ENCODE data around the gene PPP1R14D. TPM values are rescaled to one million over a fixed set of nuclear protein-coding genes. Genes with fewer than 3 reads are reported as not detected.
A peak's percentile ranks its signal among the peaks of the same experiment; 100 is the strongest.

Gene PPP1R14D
- total RNA-seq, 1 experiment from 2014 or later, result not detected

GRCh38 chr15:40782609-40783227 lies 45.8 kb downstream of the PPP1R14D start:
- peak; percentile 46 for DNase-seq (ENCODE audit: low spot score)

- DNase-seq (ENCODE audit: low spot score), result peak; percentile 78
Observed at GRCh38 chr15:40776537-40777141, 51.9 kb downstream of the PPP1R14D start.

- no peak for DNase-seq (ENCODE audit: low spot score)
Observed at GRCh38 chr15:40775740-40776536, 52.6 kb downstream of the PPP1R14D start.

DNA sequence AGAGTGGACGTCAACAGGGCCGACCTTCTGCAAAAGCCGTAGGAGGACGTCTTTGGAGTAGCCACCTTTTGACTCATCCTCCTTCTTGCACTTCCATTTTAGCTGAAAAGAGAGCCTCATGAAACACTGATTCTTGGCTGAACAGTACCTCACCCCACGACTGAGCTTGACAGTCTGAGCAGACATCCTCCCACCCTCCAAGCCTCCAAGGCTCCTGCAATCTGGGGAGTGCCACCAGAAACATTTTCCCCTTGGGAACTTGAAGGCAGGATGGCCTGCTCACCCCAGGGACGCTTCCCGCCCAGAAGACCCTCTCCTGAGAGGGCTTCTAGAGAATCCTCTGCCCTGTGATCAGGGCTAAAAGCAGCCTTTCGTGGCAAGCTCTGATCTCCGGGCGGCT lies 53.5 kb downstream of the PPP1R14D start:
- no peak for DNase-seq (ENCODE audit: low spot score)

DNA sequence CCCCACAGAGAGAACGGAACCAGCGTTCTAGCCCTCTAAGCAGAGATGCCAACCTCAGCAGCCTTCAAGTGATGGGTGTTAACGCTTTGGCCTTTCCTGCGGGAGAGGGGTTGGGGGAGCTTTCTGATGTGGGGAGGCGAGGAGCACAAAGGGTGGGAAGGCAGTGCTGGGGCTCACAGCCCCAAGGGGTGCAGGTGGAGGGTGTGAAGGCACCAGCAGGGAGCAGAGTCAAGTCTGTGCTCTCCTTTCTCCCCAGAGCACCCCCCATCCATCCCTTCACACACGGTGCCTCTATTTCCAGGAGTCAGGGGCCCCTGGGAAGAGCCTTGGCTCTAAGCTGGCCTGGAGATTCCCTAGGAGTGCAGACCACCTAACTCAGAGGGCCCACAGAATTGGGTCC lies 54.6 kb downstream of the PPP1R14D start:
- DNase-seq (ENCODE audit: low spot score), result no peak

DNA sequence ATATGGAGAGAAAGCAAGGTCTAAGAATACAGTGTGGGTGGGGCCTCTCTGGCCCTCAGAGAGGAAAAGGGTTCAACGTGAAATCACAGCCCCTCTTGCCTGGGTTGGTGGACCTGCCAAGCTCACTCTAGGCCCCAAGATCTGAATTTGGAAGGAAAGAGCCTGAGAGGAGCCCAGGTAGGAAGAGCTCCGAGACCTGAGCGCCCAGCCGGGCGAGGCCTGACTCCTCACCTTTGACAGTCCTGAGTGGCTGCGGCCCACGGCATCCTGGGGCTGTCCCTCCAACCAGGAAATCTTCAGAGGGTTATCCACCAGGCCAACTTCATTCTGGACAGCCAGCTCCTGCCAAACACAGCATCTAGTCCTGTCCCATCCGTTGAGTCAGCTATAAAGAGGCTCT lies 55.0 kb downstream of the PPP1R14D start:
- no peak for DNase-seq (ENCODE audit: low spot score)

GRCh38 chr15:40772014-40772413 lies 56.5 kb downstream of the PPP1R14D start:
- DNase-seq (ENCODE audit: low spot score), result no peak

GRCh38 chr15:40771242-40771641 lies 57.3 kb downstream of the PPP1R14D start:
- DNase-seq (ENCODE audit: low spot score), result no peak

GRCh38 chr15:40770147-40770721 lies 58.3 kb downstream of the PPP1R14D start:
- no peak for DNase-seq (ENCODE audit: low spot score)

DNA sequence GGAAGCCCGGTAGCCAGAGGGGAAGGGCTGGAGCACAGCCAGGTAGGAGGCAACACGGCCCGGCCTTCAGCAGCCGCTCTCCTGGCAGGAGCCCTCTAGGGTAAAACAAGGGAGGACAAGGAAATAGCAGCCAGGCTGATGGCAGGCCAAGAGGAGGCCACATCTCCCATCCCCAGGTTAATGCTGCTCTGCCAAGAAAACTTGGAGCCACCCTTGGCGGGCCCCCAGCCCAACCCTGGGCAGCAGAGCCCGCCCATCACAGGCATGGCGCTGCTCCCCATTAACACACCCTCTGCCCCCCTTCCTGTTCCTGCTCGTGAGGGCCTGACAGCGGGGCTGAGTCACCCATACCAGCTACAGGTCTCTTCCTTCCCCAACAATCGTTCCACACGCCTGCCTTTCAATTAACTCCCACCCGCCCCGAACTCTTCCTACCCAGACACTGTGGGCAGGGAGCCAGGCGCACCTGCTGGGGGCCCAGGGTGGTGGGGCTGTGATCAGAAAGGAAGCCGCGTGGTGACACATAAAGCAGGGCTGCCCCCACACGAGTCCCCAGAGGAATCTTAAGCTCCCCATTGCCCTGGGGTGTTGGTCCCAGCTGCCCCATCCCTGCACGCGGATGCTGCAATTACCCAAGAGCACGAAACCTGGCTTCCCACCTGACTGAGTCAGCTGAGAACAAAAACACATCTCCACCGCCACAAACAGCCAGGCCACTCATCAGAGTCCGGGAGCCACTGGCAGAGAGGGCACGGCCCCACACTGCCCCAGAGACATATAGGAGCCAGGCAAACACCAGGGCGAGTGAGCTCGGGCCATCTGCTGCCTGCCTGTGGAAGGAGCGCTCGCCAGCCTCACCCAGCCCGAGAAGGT lies 59.0 kb downstream of the PPP1R14D start, which contains the start of gene C15orf62:
C15orf62 (plus strand) TSS at position 707 of the 873 bp plus-strand sequence. CDS start 516 bp downstream, outside the sequence.
- peak; percentile 80 for DNase-seq (ENCODE audit: low spot score)

DNA sequence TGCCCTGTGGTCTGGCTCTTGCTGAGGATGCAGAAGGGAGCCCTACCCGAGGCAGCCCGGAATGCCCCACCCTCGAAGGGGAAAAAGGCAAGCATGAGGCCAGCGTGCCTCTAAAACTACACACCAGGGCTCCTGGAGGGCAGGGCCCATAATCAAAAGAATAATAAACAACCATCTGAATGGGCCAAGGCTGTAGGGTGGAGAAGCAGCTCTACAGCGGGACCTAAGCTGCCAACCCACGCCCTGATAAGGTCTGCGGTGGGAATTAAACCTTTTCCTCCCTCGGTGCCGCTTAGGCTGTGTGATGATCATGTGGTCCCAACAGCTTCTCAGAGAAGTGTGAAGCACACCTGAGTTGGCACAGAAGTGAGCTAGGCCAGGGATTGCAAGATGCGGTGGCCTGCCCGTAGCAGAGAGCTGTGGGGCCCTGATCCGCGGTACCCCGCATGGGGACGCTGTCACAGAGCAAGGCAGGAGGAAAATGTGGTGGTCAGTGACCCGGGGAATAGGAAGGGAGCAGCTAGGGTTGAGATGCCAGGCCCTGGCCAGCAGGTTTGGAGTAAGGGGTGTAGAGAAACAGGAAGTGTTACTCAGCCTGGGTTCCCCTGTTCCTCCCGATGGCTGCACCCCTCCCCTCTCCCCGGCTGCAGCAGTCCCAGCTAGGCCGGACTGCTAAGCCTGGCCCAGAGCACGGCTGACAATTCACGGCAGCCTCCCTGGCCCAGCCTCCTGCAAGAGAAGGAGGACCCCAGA lies 59.8 kb downstream of the PPP1R14D start:
- DNase-seq (ENCODE audit: low spot score), result peak; percentile 68

- no peak for DNase-seq (ENCODE audit: low spot score)
Observed at GRCh38 chr15:40767838-40768500, 60.5 kb downstream of the PPP1R14D start.

- peak; percentile 72 for DNase-seq (ENCODE audit: low spot score)
Observed at GRCh38 chr15:40766906-40767837, 61.3 kb downstream of the PPP1R14D start.

DNA sequence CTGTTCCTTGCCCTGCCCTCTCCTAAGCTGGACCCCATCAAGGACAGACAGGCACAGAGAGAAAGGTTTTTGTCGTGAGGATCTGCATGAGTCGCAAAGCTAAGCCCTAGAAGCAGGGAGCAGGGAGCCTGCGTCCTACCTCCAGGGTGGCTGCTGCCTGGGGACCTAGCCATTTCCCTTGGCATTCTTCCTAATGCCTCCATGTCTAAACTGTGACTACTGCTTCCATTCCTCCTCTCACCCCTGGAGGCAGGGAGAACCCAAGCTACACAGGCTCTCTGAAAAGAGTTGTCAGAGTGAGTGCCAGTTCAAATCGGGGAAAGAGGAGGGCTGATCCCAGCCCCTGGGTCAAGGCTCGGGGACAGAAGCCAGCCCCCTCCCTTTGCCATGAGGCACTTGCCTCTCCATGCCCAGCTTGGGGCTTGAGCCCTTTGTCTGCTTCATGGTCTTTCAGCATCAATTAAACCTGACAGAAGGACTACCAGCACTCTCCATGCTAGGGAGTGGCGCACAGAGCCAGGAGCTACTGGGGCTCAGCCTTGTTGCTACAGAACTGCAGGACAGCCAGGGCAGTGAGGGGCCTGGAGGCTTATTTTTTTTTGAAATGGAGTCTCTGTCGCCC lies 62.2 kb downstream of the PPP1R14D start:
- DNase-seq (ENCODE audit: low spot score), result no peak

Measured in H4 (cell line).